Endothelial cell of umbilical vein (primary cell): ENCODE data around the gene RALGPS1. TPM values are rescaled to one million over a fixed set of nuclear protein-coding genes. Genes with fewer than 3 reads are reported as not detected.

Experiments used
- BruUV-seq: library from RNA; stranded (reverse); fragments of 400-500 nt; replicated peaks from 2 replicates; lab custom pipeline; 2021; lab: Mats Ljungman, UMichigan
- CTCF ChIA-PET: fragments of 300-600, 350-600 bp; sonication (Branson Sonifier 250); formaldehyde crosslinking; loops from one replicate; lab custom pipeline; 2021; ENCODE audit warnings: antibody characterized with exemption, inconsistent platforms; lab: Charles Lee
- POLR2A ChIA-PET: fragments of 300-600, 350-600 bp; sonication (Branson Sonifier 250); formaldehyde crosslinking; loops from one replicate; lab custom pipeline; 2021; ENCODE audit warnings: antibody characterized with exemption, inconsistent platforms; lab: Charles Lee
- DNase-seq: peaks from one replicate; pipeline ENCODE4 v3.0.0-alpha.2; 2011; ENCODE audit warnings: low read depth, low spot score
- FAIRE-seq: peaks from 2 replicates; lab custom pipeline; 2011; peaks lifted over from hg19 to GRCh38; lab: Jason Lieb, UNC
- H2AFZ ChIP-seq: 2 replicates; pipeline ENCODE4 v1.6.0; 2012; ENCODE audit warnings: low read depth, low read length, control low read depth, inconsistent platforms
- H3K27ac ChIP-seq: 2 replicates; pipeline ENCODE4 v1.5.1; 2011; ENCODE audit warnings: low read depth, mild to moderate bottlenecking, control low read depth, low read length, moderate library complexity; ENCODE audit not compliant: insufficient read depth
- H3K27me3 ChIP-seq, 2 experiments: 2 replicates each; pipeline versions ENCODE4 v1.6.0 to v1.6.1; 2011; ENCODE audit warnings: low read length in 2 of 2, mixed read lengths in 1 of 2; ENCODE audit not compliant: control insufficient read depth in 2 of 2, insufficient read depth in 2 of 2
- H3K36me3 ChIP-seq, 2 experiments: 2 replicates in 1 of 2; 3 replicates in 1 of 2; pipeline ENCODE4 v1.5.1; 2011; ENCODE audit warnings: low read length in 2 of 2, mild to moderate bottlenecking in 1 of 2, moderate library complexity in 1 of 2; ENCODE audit not compliant: control insufficient read depth in 2 of 2, insufficient read depth in 2 of 2; ENCODE audit errors: extremely low read depth in 1 of 2
- H3K4me1 ChIP-seq: 3 replicates; pipeline ENCODE4 v1.5.1; 2011; ENCODE audit warnings: mild to moderate bottlenecking, low read length; ENCODE audit not compliant: control insufficient read depth, insufficient read depth; ENCODE audit errors: extremely low read depth
- H3K4me2 ChIP-seq: 2 replicates; pipeline ENCODE4 v1.6.1; 2011; ENCODE audit warnings: low read length, control low read depth, mixed read lengths; ENCODE audit not compliant: insufficient read depth
- H3K4me3 ChIP-seq, 3 experiments: fragments of 200-600 bp in 1 of 3; sonication (generic), shearing (Covaris generic) in 1 of 3; replicated peaks in 1 of 3; 2 replicates each; pipeline ENCODE4 v1.5.1; 2011 to 2016; ENCODE audit warnings: control low read depth in 3 of 3, low read length in 3 of 3, mild to moderate bottlenecking in 2 of 3, inconsistent platforms in 1 of 3, low read depth in 1 of 3, moderate library complexity in 1 of 3; ENCODE audit not compliant: insufficient read depth in 1 of 3
- H3K79me2 ChIP-seq: 2 replicates; pipeline ENCODE4 v1.6.0; 2012; ENCODE audit warnings: low read length, inconsistent platforms; ENCODE audit not compliant: control insufficient read depth, insufficient read depth
- H3K9ac ChIP-seq: replicated peaks from 2 replicates; pipeline ENCODE3; 2011; ENCODE audit warnings: low read length, control low read depth; ENCODE audit not compliant: insufficient read depth; ENCODE audit errors: extremely low read depth
- H3K9me1 ChIP-seq: replicated peaks from 3 replicates; pipeline ENCODE4 v1.6.0; 2011; ENCODE audit warnings: mild to moderate bottlenecking, low read length; ENCODE audit not compliant: control insufficient read depth, insufficient read depth; ENCODE audit errors: extremely low read depth
- H3K9me3 ChIP-seq: replicated peaks from 2 replicates; pipeline ENCODE4 v1.5.1; 2012; ENCODE audit warnings: low read length, inconsistent platforms; ENCODE audit not compliant: control insufficient read depth, insufficient read depth
- H4K20me1 ChIP-seq: replicated peaks from 2 replicates; pipeline ENCODE3; 2011; ENCODE audit warnings: mild to moderate bottlenecking, low read length; ENCODE audit not compliant: control insufficient read depth, insufficient read depth; ENCODE audit errors: extremely low read depth
- EZH2 ChIP-seq: IDR thresholded peaks from 2 replicates; pipeline ENCODE4 v1.6.1; 2012; ENCODE audit warnings: borderline replicate concordance, low read depth, mild to moderate bottlenecking, moderate library complexity, low read length, inconsistent platforms; ENCODE audit not compliant: severe bottlenecking
- FOS ChIP-seq: IDR thresholded peaks from 2 replicates; pipeline ENCODE4 v1.6.1; 2011; ENCODE audit warnings: mild to moderate bottlenecking, low read length, moderate library complexity, borderline replicate concordance; ENCODE audit not compliant: insufficient read depth
- GATA2 ChIP-seq: IDR thresholded peaks from 2 replicates; pipeline ENCODE4 v1.7.0; 2011; ENCODE audit warnings: low read depth, mild to moderate bottlenecking, moderate library complexity, mixed read lengths, low read length; ENCODE audit not compliant: insufficient read length, insufficient read depth
- JUN ChIP-seq: IDR thresholded peaks from 2 replicates; pipeline ENCODE4 v1.6.1; 2011; ENCODE audit warnings: borderline replicate concordance, low read depth; ENCODE audit not compliant: insufficient read length, insufficient read depth
- MYC ChIP-seq: IDR thresholded peaks from one replicate; pipeline ENCODE4 v1.6.1; 2011; ENCODE audit warnings: mild to moderate bottlenecking, low read depth, low read length
- POLR2A ChIP-seq: IDR thresholded peaks from 2 replicates; pipeline ENCODE4 v1.6.1; 2012; ENCODE audit warnings: low read depth, mild to moderate bottlenecking, control low read depth, low read length
- POLR2AphosphoS5 ChIP-seq: IDR thresholded peaks from 2 replicates; pipeline ENCODE4 v1.6.1; 2012; ENCODE audit warnings: low read depth, mild to moderate bottlenecking, control low read depth, low read length, moderate library complexity; ENCODE audit not compliant: insufficient read depth
- dilution Hi-C: fragments of 300-500 bp; cut with MboI; formaldehyde crosslinking; loops from one replicate; pipeline ENCODE4 v1.15.0; 2019; ENCODE audit warnings: low sequenced_read_pairs; ENCODE audit not compliant: extremely low pct_ligation_motif_present
- intact Hi-C: fragments of 100-400 bp; cut with micrococcal nuclease; formaldehyde crosslinking; loops from one replicate; pipeline ENCODE4 v1.10.0; 2022
- polyA plus RNA-seq, 4 experiments: library from polyadenylated mRNA; depleted of rRNA in 3 of 4; stranded (reverse) in 3 of 4; unstranded in 1 of 4; fragments of >200 nt; gene quantifications; 2 replicates each; pipeline versions ENCODE4 v1.2.1 to v1.2.3, GENCODE V29; 2011 to 2012; ENCODE audit warnings: missing spikeins in 1 of 4
- total RNA-seq: library from RNA; stranded (reverse); gene quantifications from 2 replicates; pipeline ENCODE4 v1.2.3, GENCODE V29; 2021
- TF ChIP-seq, protein P1 (sequence below): IDR thresholded peaks from 2 replicates; pipeline ENCODE4 v1.6.1; 2011; ENCODE audit not compliant: insufficient read depth, insufficient read length
- TF ChIP-seq, protein P2 (sequence below), 2 donors: IDR thresholded peaks; 1 replicate in 1 of 2; 2 replicates in 1 of 2; pipeline ENCODE4 v1.5.1; 2011; ENCODE audit warnings: low read length in 2 of 2, mild to moderate bottlenecking in 2 of 2, moderate library complexity in 2 of 2, control low read depth in 1 of 2, inconsistent platforms in 1 of 2, low read depth in 1 of 2; ENCODE audit not compliant: insufficient read depth in 1 of 2; ENCODE audit errors: extremely low read depth in 1 of 2

RALGPS1 gene
- total and polyA plus RNA-seq, 2 donors (not counting 3 experiments of a cell fraction or from before 2014, with no cell fraction given), result 3.8 to 5.5 TPM

DNA sequence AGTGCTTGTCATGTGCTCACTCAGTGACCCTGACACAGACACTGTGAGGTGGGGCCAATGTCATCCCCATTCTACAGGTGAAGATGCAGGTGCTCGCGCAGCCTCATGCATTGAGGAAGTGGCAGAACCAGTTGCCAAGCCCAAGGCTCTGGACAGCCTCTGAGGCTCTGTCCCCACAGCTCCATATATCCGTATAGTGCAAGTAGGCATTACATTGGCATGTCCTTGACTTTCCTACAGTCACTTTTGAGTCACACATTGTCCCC is 266.7 kb downstream of the RALGPS1 start:
- Histone ChIP-seq H3K4me1 (peaks cover 4% of the 10 kb centered on the region), H4K20me1 (no peaks in the 10 kb centered on the region), H3K79me2 (no peaks in the 10 kb centered on the region), H3K9ac (no peak overlapping the region), H3K4me3 (no peak overlapping the region), H2AFZ (no peak overlapping the region), H3K4me2 (no peak overlapping the region), H3K27me3 (no peaks in the 10 kb centered on the region), H3K27ac (no peak overlapping the region), H3K9me1 (no peaks in the 10 kb centered on the region), H3K9me3 (no peaks in the 10 kb centered on the region), H3K36me3 (no peaks in the 10 kb centered on the region)
- FAIRE-seq (no peak), DNase-seq (no peak)
- ChIA-PET CTCF (interaction anchor here (1.0 to 1.1 kb wide), 2 partner anchors 8 to 16 kb away, joined by 3 read pairs; no protein-coding TSS in a partner anchor), POLR2A (no interaction called here)
- no TSS peak for BruUV-seq
- intact Hi-C loops (no loop called here), dilution Hi-C loops (no loop called here)
- TF ChIP-seq MYC (no peak), POLR2AphosphoS5 (no peak), POLR2A (no peak), FOS (no peak), GATA2 (no peak), JUN (no peak), EZH2 (no peak)
- TF ChIP-seq, protein P1, sequence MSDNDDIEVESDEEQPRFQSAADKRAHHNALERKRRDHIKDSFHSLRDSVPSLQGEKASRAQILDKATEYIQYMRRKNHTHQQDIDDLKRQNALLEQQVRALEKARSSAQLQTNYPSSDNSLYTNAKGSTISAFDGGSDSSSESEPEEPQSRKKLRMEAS, result no peak
- TF ChIP-seq, protein P2, sequence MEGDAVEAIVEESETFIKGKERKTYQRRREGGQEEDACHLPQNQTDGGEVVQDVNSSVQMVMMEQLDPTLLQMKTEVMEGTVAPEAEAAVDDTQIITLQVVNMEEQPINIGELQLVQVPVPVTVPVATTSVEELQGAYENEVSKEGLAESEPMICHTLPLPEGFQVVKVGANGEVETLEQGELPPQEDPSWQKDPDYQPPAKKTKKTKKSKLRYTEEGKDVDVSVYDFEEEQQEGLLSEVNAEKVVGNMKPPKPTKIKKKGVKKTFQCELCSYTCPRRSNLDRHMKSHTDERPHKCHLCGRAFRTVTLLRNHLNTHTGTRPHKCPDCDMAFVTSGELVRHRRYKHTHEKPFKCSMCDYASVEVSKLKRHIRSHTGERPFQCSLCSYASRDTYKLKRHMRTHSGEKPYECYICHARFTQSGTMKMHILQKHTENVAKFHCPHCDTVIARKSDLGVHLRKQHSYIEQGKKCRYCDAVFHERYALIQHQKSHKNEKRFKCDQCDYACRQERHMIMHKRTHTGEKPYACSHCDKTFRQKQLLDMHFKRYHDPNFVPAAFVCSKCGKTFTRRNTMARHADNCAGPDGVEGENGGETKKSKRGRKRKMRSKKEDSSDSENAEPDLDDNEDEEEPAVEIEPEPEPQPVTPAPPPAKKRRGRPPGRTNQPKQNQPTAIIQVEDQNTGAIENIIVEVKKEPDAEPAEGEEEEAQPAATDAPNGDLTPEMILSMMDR (IDR thresholded peaks at IDR 0.05; ENCODE audit: extremely low read depth in 1 of 2, insufficient read depth in 1 of 2, low read depth in 1 of 2, low read length in 2 of 2), result no peak
